Measurements from ENCODE around the gene GFAP.

Gene GFAP

GRCh38 chr17:44875761-44876160, 39.5 kb downstream of the GFAP start:
- no peak for DNase-seq (ENCODE audit: extremely low spot score)
- POLR2A ChIA-PET: no interaction called here
- CTCF ChIA-PET: no interaction called here
- no peak for TF ChIP-seq L3MBTL2 (conservative IDR thresholded peaks at IDR 0.05)

GRCh38 chr17:44872131-44872768, 43.0 kb downstream of the GFAP start:
- DNase-seq (ENCODE audit: extremely low spot score): no peak
- TF ChIP-seq NFRKB (IDR thresholded peaks at IDR 0.05) (no peak), L3MBTL2 (conservative IDR thresholded peaks at IDR 0.05) (no peak)
- POLR2A ChIA-PET: no interaction called here
- CTCF ChIA-PET: no interaction called here

- DNase-seq (ENCODE audit: extremely low spot score): no peak
- ChIA-PET POLR2A (no interaction called here), CTCF (no interaction called here)
- TF ChIP-seq NFRKB (IDR thresholded peaks at IDR 0.05) (no peak), L3MBTL2 (conservative IDR thresholded peaks at IDR 0.05) (no peak), FOXM1 (IDR thresholded peaks at IDR 0.05; ENCODE audit: borderline replicate concordance) (no peak), CTBP1 (IDR thresholded peaks at IDR 0.05; ENCODE audit: borderline replicate concordance) (no peak), FOXA1 (IDR thresholded peaks at IDR 0.05) (no peak), BHLHE40 (IDR thresholded peaks at IDR 0.05; ENCODE audit: borderline replicate concordance) (no peak), SUZ12 (IDR thresholded peaks at IDR 0.05) (no peak)
Measured at GRCh38 chr17:44871556-44871955, 43.7 kb downstream of the GFAP start.

- POLR2A ChIA-PET: interaction anchor here (1.6 to 2.7 kb wide), 2 partner anchors 90 to 93 kb away, joined by 6 to 8 read pairs; no protein-coding TSS in a partner anchor
- CTCF ChIA-PET: interaction anchor here (1.4 to 5.3 kb wide), 3 partner anchors 10 to 88 kb away, joined by 4 to 37 read pairs (median 4); no protein-coding TSS in a partner anchor
- TF ChIP-seq L3MBTL2 (conservative IDR thresholded peaks at IDR 0.05) (no peak), NFRKB (IDR thresholded peaks at IDR 0.05) (no peak), ELF4 (IDR thresholded peaks at IDR 0.05) (no peak), FOXA1 (IDR thresholded peaks at IDR 0.05) (no peak)
- no peak for DNase-seq (ENCODE audit: extremely low spot score)
Measured at GRCh38 chr17:44867841-44868240, 47.5 kb downstream of the GFAP start.

- ChIA-PET POLR2A (interaction anchor here (2.7 kb wide), 1 partner anchor 88 kb away, joined by 8 read pairs; no protein-coding TSS in a partner anchor), CTCF (interaction anchor here (0.6 to 5.3 kb wide), 6 partner anchors 10 to 91 kb away, joined by 3 to 37 read pairs (median 4); partner anchors contain the start of gene EFTUD2)
- DNase-seq (ENCODE audit: extremely low spot score): no peak
- TF ChIP-seq ELF4 (IDR thresholded peaks at IDR 0.05): no peak
- TF ChIP-seq NFRKB (IDR thresholded peaks at IDR 0.05): no peak
- TF ChIP-seq SP1 (IDR thresholded peaks at IDR 0.05): no peak
- no peak for TF ChIP-seq SUZ12 (IDR thresholded peaks at IDR 0.05)
- TF ChIP-seq ZNF384 (IDR thresholded peaks at IDR 0.05): no peak
- no peak for TF ChIP-seq CTBP1 (IDR thresholded peaks at IDR 0.05; ENCODE audit: borderline replicate concordance)
- TF ChIP-seq HDGF (IDR thresholded peaks at IDR 0.05; ENCODE audit: borderline replicate concordance): no peak
- no peak for TF ChIP-seq ARNT (IDR thresholded peaks at IDR 0.05)
- no peak for TF ChIP-seq LEF1 (IDR thresholded peaks at IDR 0.05; ENCODE audit: borderline replicate concordance)
- no peak for TF ChIP-seq PKNOX1 (IDR thresholded peaks at IDR 0.05)
- no peak for TF ChIP-seq FOXK2 (IDR thresholded peaks at IDR 0.05)
- no peak for TF ChIP-seq BHLHE40 (IDR thresholded peaks at IDR 0.05; ENCODE audit: borderline replicate concordance)
- TF ChIP-seq FOXA1 (IDR thresholded peaks at IDR 0.05): no peak
- TF ChIP-seq TARDBP (IDR thresholded peaks at IDR 0.05): no peak
Measured at GRCh38 chr17:44865931-44866330, 49.4 kb downstream of the GFAP start.

GRCh38 chr17:44865231-44865660, 50.1 kb downstream of the GFAP start:
- TF ChIP-seq NFRKB (IDR thresholded peaks at IDR 0.05) (no peak), FOXM1 (IDR thresholded peaks at IDR 0.05; ENCODE audit: borderline replicate concordance) (no peak), SUZ12 (IDR thresholded peaks at IDR 0.05) (no peak), SP1 (IDR thresholded peaks at IDR 0.05) (no peak), TARDBP (IDR thresholded peaks at IDR 0.05) (no peak), FOXK2 (IDR thresholded peaks at IDR 0.05) (no peak), ARNT (IDR thresholded peaks at IDR 0.05) (no peak), FOXA1 (IDR thresholded peaks at IDR 0.05) (no peak), BHLHE40 (IDR thresholded peaks at IDR 0.05; ENCODE audit: borderline replicate concordance) (no peak), PKNOX1 (IDR thresholded peaks at IDR 0.05) (no peak), LEF1 (IDR thresholded peaks at IDR 0.05; ENCODE audit: borderline replicate concordance) (no peak), L3MBTL2 (conservative IDR thresholded peaks at IDR 0.05) (no peak), HDGF (IDR thresholded peaks at IDR 0.05; ENCODE audit: borderline replicate concordance) (no peak), CTBP1 (IDR thresholded peaks at IDR 0.05; ENCODE audit: borderline replicate concordance) (no peak), ZNF384 (IDR thresholded peaks at IDR 0.05) (no peak), ELF4 (IDR thresholded peaks at IDR 0.05) (no peak)
- peak; percentile 82 for DNase-seq (ENCODE audit: extremely low spot score)
- POLR2A ChIA-PET: no interaction called here
- CTCF ChIA-PET: interaction anchor here (0.6 to 5.3 kb wide), 5 partner anchors 34 to 102 kb away, joined by 3 to 37 read pairs (median 3); partner anchors contain the start of gene EFTUD2

GRCh38 chr17:44864831-44865230, 50.5 kb downstream of the GFAP start:
- DNase-seq (ENCODE audit: extremely low spot score): no peak
- CTCF ChIA-PET: interaction anchor here (0.6 to 5.3 kb wide), 3 partner anchors 85 to 102 kb away, joined by 3 to 37 read pairs (median 17); no protein-coding TSS in a partner anchor
- TF ChIP-seq SUZ12 (IDR thresholded peaks at IDR 0.05): no peak
- TF ChIP-seq FOXK2 (IDR thresholded peaks at IDR 0.05): no peak
- TF ChIP-seq FOXM1 (IDR thresholded peaks at IDR 0.05; ENCODE audit: borderline replicate concordance): no peak
- no peak for TF ChIP-seq HDGF (IDR thresholded peaks at IDR 0.05; ENCODE audit: borderline replicate concordance)
- POLR2A ChIA-PET: no interaction called here
